Fibroblast of the aortic adventitia (primary cell): Measurements from ENCODE around the gene CASP12. TPM values are rescaled to one million over a fixed set of nuclear protein-coding genes. Genes with fewer than 3 reads are reported as not detected.

Source experiments
- DNase-seq: peaks from one replicate; pipeline ENCODE4 v3.0.0-alpha.2; 2010; ENCODE audit warnings: low read depth
- H3K4me3 ChIP-seq: 2 replicates; pipeline ENCODE4 v1.5.1; 2011; ENCODE audit warnings: low read depth, mild to moderate bottlenecking, control low read depth, low read length, moderate library complexity
- CTCF ChIP-seq: IDR thresholded peaks from 2 replicates; pipeline ENCODE4 v1.5.1; 2011; ENCODE audit warnings: mild to moderate bottlenecking, low read length, control low read depth, inconsistent platforms; ENCODE audit not compliant: insufficient read depth
- total RNA-seq: library from RNA; depleted of rRNA; stranded (reverse); fragments of >200 nt; gene quantifications from 2 replicates; pipeline ENCODE4 v1.2.3, GENCODE V29; 2012; ENCODE audit warnings: low replicate concordance

Gene CASP12
- total RNA-seq, 1 donor, result 0.18 TPM

GRCh38 chr11:104858882-104859775 is 39.1 kb downstream of the CASP12 start:
- no peak for DNase-seq
- H3K4me3 ChIP-seq, result no peak overlapping the region
- no peak for TF ChIP-seq CTCF

DNA sequence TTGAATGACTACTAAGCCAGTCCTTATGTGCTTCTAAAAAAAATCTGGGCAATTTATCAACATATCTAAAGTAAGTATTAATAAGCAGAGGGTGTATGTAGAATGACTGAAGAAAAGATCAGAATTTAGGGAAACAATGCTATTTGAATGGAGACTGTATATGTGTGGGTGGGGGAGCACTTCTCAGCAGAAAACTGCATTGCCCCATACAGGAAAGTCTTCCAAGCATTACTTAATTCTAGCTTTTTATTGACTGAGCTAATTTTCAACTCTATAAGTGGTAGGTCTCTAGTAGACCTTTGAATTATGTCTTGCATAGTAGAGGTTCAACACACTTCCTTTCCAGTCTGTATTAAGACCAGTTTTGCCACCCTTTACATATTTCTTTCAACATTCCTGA is 41.7 kb downstream of the CASP12 start:
- H3K4me3 ChIP-seq, result no peak overlapping the region
- DNase-seq, result no peak
- no peak for TF ChIP-seq CTCF

- H3K4me3 ChIP-seq, result no peak overlapping the region
- no peak for DNase-seq
- no peak for TF ChIP-seq CTCF
Observed at GRCh38 chr11:104855965-104856364, 42.3 kb downstream of the CASP12 start.

GRCh38 chr11:104853276-104853675 is 45.0 kb downstream of the CASP12 start:
- H3K4me3 ChIP-seq, result no peak overlapping the region
- DNase-seq, result no peak
- no peak for TF ChIP-seq CTCF

GRCh38 chr11:104852811-104853210 is 45.4 kb downstream of the CASP12 start:
- DNase-seq, result peak; percentile 28
- H3K4me3 ChIP-seq, result no peak overlapping the region
- TF ChIP-seq CTCF, result no peak

- no peak for TF ChIP-seq CTCF
- no peak for DNase-seq
- H3K4me3 ChIP-seq, result no peak overlapping the region
Observed at GRCh38 chr11:104846216-104846615, 52.0 kb downstream of the CASP12 start.
